Measurements from ENCODE around the gene C14orf180. TPM values are rescaled to one million over a fixed set of nuclear protein-coding genes. Genes with fewer than 3 reads are reported as not detected.

Gene C14orf180
- total RNA-seq, 1 donor from 2014 or later, result not detected

- no peaks in the 10 kb centered on the region for H3K36me3 Mint-ChIP-seq (ENCODE audit: low read depth, unreplicated experiment)
- H3K27ac Mint-ChIP-seq (ENCODE audit: unreplicated experiment), result no peak overlapping the region
- no peak for TF ChIP-seq CTCF (IDR thresholded peaks at IDR 0.05; ENCODE audit: unreplicated experiment)
- no peak overlapping the region for H3K4me3 Mint-ChIP-seq (ENCODE audit: unreplicated experiment)
- DNase-seq (ENCODE audit: low spot score), result no peak
- peaks cover 6% of the 10 kb centered on the region for H3K27me3 Mint-ChIP-seq (ENCODE audit: unreplicated experiment)
- no peaks in the 10 kb centered on the region for H3K9me3 Mint-ChIP-seq (ENCODE audit: unreplicated experiment)
- no peaks in the 10 kb centered on the region for H3K4me1 Mint-ChIP-seq (ENCODE audit: unreplicated experiment)
Observed at GRCh38 chr14:104544362-104544961, 35.1 kb upstream of the C14orf180 start.

- DNase-seq (ENCODE audit: low spot score), result no peak
Observed at GRCh38 chr14:104545151-104545941, 34.2 kb upstream of the C14orf180 start.

GRCh38 chr14:104545942-104546501 lies 33.5 kb upstream of the C14orf180 start:
- Mint-ChIP-seq H3K27ac (ENCODE audit: unreplicated experiment) (no peak overlapping the region), H3K9me3 (ENCODE audit: unreplicated experiment) (no peaks in the 10 kb centered on the region), H3K4me1 (ENCODE audit: unreplicated experiment) (no peaks in the 10 kb centered on the region), H3K36me3 (ENCODE audit: low read depth, unreplicated experiment) (no peaks in the 10 kb centered on the region), H3K27me3 (ENCODE audit: unreplicated experiment) (peaks cover 8% of the 10 kb centered on the region), H3K4me3 (ENCODE audit: unreplicated experiment) (no peak overlapping the region)
- no peak for DNase-seq (ENCODE audit: low spot score)
- no peak for TF ChIP-seq CTCF (IDR thresholded peaks at IDR 0.05; ENCODE audit: unreplicated experiment)

More at GRCh38 chr14:104545151-104545941, 34.2 kb upstream of the C14orf180 start:
- TF ChIP-seq CTCF (IDR thresholded peaks at IDR 0.05; ENCODE audit: unreplicated experiment), result no peak
- H3K27me3 Mint-ChIP-seq (ENCODE audit: unreplicated experiment), result peaks cover 8% of the 10 kb centered on the region
- no peaks in the 10 kb centered on the region for H3K36me3 Mint-ChIP-seq (ENCODE audit: low read depth, unreplicated experiment)
- no peak overlapping the region for H3K27ac Mint-ChIP-seq (ENCODE audit: unreplicated experiment)
- no peaks in the 10 kb centered on the region for H3K9me3 Mint-ChIP-seq (ENCODE audit: unreplicated experiment)
- no peaks in the 10 kb centered on the region for H3K4me1 Mint-ChIP-seq (ENCODE audit: unreplicated experiment)
- H3K4me3 Mint-ChIP-seq (ENCODE audit: unreplicated experiment), result no peak overlapping the region

- Mint-ChIP-seq H3K9me3 (ENCODE audit: unreplicated experiment) (no peaks in the 10 kb centered on the region), H3K27me3 (ENCODE audit: unreplicated experiment) (peaks cover 8% of the 10 kb centered on the region), H3K4me1 (ENCODE audit: unreplicated experiment) (no peaks in the 10 kb centered on the region), H3K4me3 (ENCODE audit: unreplicated experiment) (no peak overlapping the region), H3K36me3 (ENCODE audit: low read depth, unreplicated experiment) (no peaks in the 10 kb centered on the region), H3K27ac (ENCODE audit: unreplicated experiment) (no peak overlapping the region)
- no peak for DNase-seq (ENCODE audit: low spot score)
- no peak for TF ChIP-seq CTCF (IDR thresholded peaks at IDR 0.05; ENCODE audit: unreplicated experiment)
Observed at GRCh38 chr14:104546591-104547309, 32.8 kb upstream of the C14orf180 start.

Data from endothelial cell (in vitro differentiated cells).